HepG2 (cell line): ENCODE measurements around the gene RHOG. TPM values are rescaled to one million over a fixed set of nuclear protein-coding genes. Genes with fewer than 3 reads are reported as not detected.

Experiments used
- AKNA ChIP-seq: sonication (generic); formaldehyde crosslinking; IDR thresholded peaks from 2 replicates; pipeline ENCODE4 v1.4.0; 2020; ENCODE audit warnings: missing genetic modification reagents, borderline replicate concordance
- ARNTL ChIP-seq: sonication (generic); formaldehyde crosslinking; IDR thresholded peaks from 2 replicates; pipeline ENCODE4 v1.4.0; 2020; ENCODE audit warnings: mild to moderate bottlenecking, missing genetic modification reagents
- ATF7-NPFF ChIP-seq: sonication (generic); formaldehyde crosslinking; IDR thresholded peaks from 2 replicates; pipeline ENCODE4 v1.8.1; 2023; ENCODE audit warnings: mild to moderate bottlenecking, low read depth, missing genetic modification reagents, moderate library complexity
- CEBPG ChIP-seq: IDR thresholded peaks from 2 replicates; pipeline ENCODE4 v1.6.1; 2016
- GMEB1 ChIP-seq: sonication (generic); formaldehyde crosslinking; IDR thresholded peaks from 2 replicates; pipeline ENCODE4 v1.5.1; 2020; ENCODE audit warnings: missing genetic modification reagents, mild to moderate bottlenecking, borderline replicate concordance
- HOXA5 ChIP-seq: sonication (generic); formaldehyde crosslinking; IDR thresholded peaks from 2 replicates; pipeline ENCODE4 v1.4.0; 2020; ENCODE audit warnings: missing genetic modification reagents
- LBX2 ChIP-seq: sonication (generic); formaldehyde crosslinking; IDR thresholded peaks from 2 replicates; pipeline ENCODE4 v1.5.0; 2020; ENCODE audit warnings: missing genetic modification reagents, mild to moderate bottlenecking, borderline replicate concordance
- MTERF4 ChIP-seq: sonication (generic); formaldehyde crosslinking; IDR thresholded peaks from 2 replicates; pipeline ENCODE4 v1.8.0; 2023; ENCODE audit warnings: mild to moderate bottlenecking, missing genetic modification reagents
- PCBP1 ChIP-seq: fragments of 200-400 bp; formaldehyde crosslinking; IDR thresholded peaks from 2 replicates; pipeline ENCODE4 v1.6.1; 2017; ENCODE audit warnings: mild to moderate bottlenecking, low read depth, low read length, borderline replicate concordance
- REST ChIP-seq, 2 experiments: IDR thresholded peaks; 2 replicates each; pipeline ENCODE4 v1.6.1; 2011 to 2012; ENCODE audit warnings: low read length in 2 of 2, borderline replicate concordance in 1 of 2, low read depth in 1 of 2, mild to moderate bottlenecking in 1 of 2, moderate library complexity in 1 of 2
- U2AF2 ChIP-seq: fragments of 200-400 bp; formaldehyde crosslinking; IDR thresholded peaks from 2 replicates; pipeline ENCODE4 v1.6.1; 2017; ENCODE audit warnings: low read depth, mild to moderate bottlenecking, low read length
- ZNF30 ChIP-seq: sonication (generic); formaldehyde crosslinking; IDR thresholded peaks from 2 replicates; pipeline ENCODE4 v1.5.0; 2020; ENCODE audit warnings: mild to moderate bottlenecking, missing genetic modification reagents
- ZNF567 ChIP-seq: sonication (generic); formaldehyde crosslinking; IDR thresholded peaks from 2 replicates; pipeline ENCODE4 v1.8.1; 2023; ENCODE audit warnings: mild to moderate bottlenecking, missing genetic modification reagents, borderline replicate concordance
- ZNF619 ChIP-seq: sonication (generic); formaldehyde crosslinking; IDR thresholded peaks from 2 replicates; pipeline ENCODE4 v1.4.0; 2020; ENCODE audit warnings: mild to moderate bottlenecking, missing genetic modification reagents
- ZNF891 ChIP-seq: sonication (generic); formaldehyde crosslinking; IDR thresholded peaks from 2 replicates; pipeline ENCODE4 v1.5.0; 2020; ENCODE audit warnings: mild to moderate bottlenecking, missing genetic modification reagents
- polyA plus RNA-seq, 8 experiments: library from polyadenylated mRNA; depleted of rRNA in 3 of 8; stranded (reverse) in 7 of 8; unstranded in 1 of 8; fragments of >200 nt; fragmentation: Illumina TruSeq in 4 of 8; extraction: Trizol in 4 of 8; gene quantifications; 2 replicates each; pipeline versions ENCODE4 v1.2.1 to v1.2.3, GENCODE V29; 2011 to 2016; ENCODE audit warnings: low read depth in 4 of 8, missing spikeins in 1 of 8, mixed read lengths in 1 of 8; ENCODE audit not compliant: insufficient read depth in 1 of 8
- total RNA-seq, 5 experiments: library from RNA; depleted of rRNA; stranded (reverse); fragments of >200 nt; fragmentation: Illumina TruSeq; extraction: Trizol; gene quantifications; 2 replicates each; pipeline ENCODE4 v1.2.3, GENCODE V29; 2016; ENCODE audit warnings: low read depth in 1 of 5

RHOG gene
- total and polyA plus RNA-seq, 2 of the 13 experiments (the other 11 are each of a cell fraction or from before 2014, with no cell fraction given) = 7.7 to 23.4 TPM

- TF ChIP-seq REST (IDR thresholded peaks at IDR 0.05; ENCODE audit: borderline replicate concordance in 1 of 2, low read depth in 1 of 2, low read length in 2 of 2) (no peak), ATF7-NPFF (CRISPR knock-in tag) (0 out of 2 replicates have a peak, but pooled peaks have one; percentile 38), U2AF2 (no peak), AKNA (CRISPR knock-in tag) (no peak), CEBPG (CRISPR knock-in tag) (0 out of 2 replicates have a peak, but pooled peaks have one; percentile 15), LBX2 (CRISPR knock-in tag) (no peak), HOXA5 (CRISPR knock-in tag) (no peak; the same call in none of the 2 replicates), PCBP1 (no peak), ARNTL (CRISPR knock-in tag) (no peak), ZNF30 (CRISPR knock-in tag) (no peak), ZNF619 (peak; percentile 20), GMEB1 (CRISPR knock-in tag) (no peak), ZNF567 (CRISPR knock-in tag) (no peak), ZNF891 (CRISPR knock-in tag) (no peak), MTERF4 (no peak)
Measured at GRCh38 chr11:3807909-3808860, 32.6 kb downstream of the RHOG start, which contains the start of gene PGAP2 (continued).
